ENCODE results near the gene ENDOU. TPM values are rescaled to one million over a fixed set of nuclear protein-coding genes. Genes with fewer than 3 reads are reported as not detected.
A peak's percentile ranks its signal among the peaks of the same experiment; 100 is the strongest.

Gene ENDOU
- total and polyA plus RNA-seq, 4 experiments from 2014 or later = not detected

DNA sequence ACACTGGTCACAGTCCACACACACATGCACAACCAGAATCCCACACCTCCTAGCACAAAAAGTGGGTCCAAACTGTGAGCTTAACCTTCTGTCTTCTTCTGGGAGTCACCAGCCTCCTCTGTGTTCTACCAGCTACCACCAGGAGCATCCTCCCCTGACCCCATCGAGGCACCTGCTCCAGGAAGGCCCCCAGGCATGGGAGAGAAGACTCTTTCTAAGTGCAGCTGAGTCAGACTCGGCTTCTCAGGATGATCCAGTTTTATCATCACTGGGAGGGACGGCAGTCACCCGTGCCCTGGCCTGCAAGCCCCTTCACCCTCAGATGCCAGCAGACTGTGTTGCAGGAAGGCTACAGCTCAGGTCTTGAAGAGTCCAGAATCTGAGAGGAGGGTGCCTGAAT is 7.9 kb upstream of the ENDOU start:
- Histone ChIP-seq H3K27me3 (ENCODE audit: insufficient read depth, low read length) (no peaks in the 10 kb centered on the region), H3K27ac (ENCODE audit: low read depth, low read length) (no peak overlapping the region), H3K36me3 (ENCODE audit: insufficient read depth, low read length) (no peaks in the 10 kb centered on the region), H3K9me3 (ENCODE audit: control insufficient read depth in 1 of 2, low read length in 2 of 2) (no peaks in the 10 kb centered on the region), H3K4me1 (ENCODE audit: insufficient read depth, low read length) (no peaks in the 10 kb centered on the region), H3K4me3 (ENCODE audit: low read length in 2 of 2) (no peak overlapping the region)
- ChIA-PET CTCF (ENCODE audit: partially characterized antibody) (interaction anchor here (1.1 to 6.8 kb wide), 8 partner anchors 10 to 104 kb away, joined by 3 to 96 read pairs (median 4); partner anchors contain the start of gene RAPGEF3), POLR2A (ENCODE audit: partially characterized antibody) (interaction anchor here (1.4 kb wide), 1 partner anchor 9 kb away, joined by 3 read pairs; no protein-coding TSS in a partner anchor)
- no peaks in the 10 kb centered on the region for H3K36me3 Mint-ChIP-seq
- no peak overlapping the region for H3K4me3 Mint-ChIP-seq
- no peaks in the 10 kb centered on the region for H3K9me3 Mint-ChIP-seq
- intact Hi-C loops (cut with micrococcal nuclease) = no loop called here
- H3K27ac Mint-ChIP-seq = peak overlapping the region in 1 of 7 donors; percentile 48
- peaks cover 0 to 4% (median under 1%) of the 10 kb centered on the region in 4 donors for H3K4me1 Mint-ChIP-seq
- no peak for DNase-seq
- no peaks in the 10 kb centered on the region for H3K27me3 Mint-ChIP-seq

GRCh38 chr12:47732504-47732903 is 7.2 kb upstream of the ENDOU start:
- H3K36me3 Mint-ChIP-seq = no peaks in the 10 kb centered on the region
- POLR2A ChIA-PET (ENCODE audit: partially characterized antibody) = interaction anchor here (0.6 kb wide), 1 partner anchor 14 kb away, joined by 3 read pairs; no protein-coding TSS in a partner anchor
- intact Hi-C loops (cut with micrococcal nuclease) = no loop called here
- no peak for DNase-seq
- no peaks in the 10 kb centered on the region for H3K36me3 ChIP-seq (ENCODE audit: insufficient read depth, low read length)
- no peak overlapping the region for H3K27ac ChIP-seq (ENCODE audit: low read depth, low read length)
- H3K9me3 ChIP-seq (ENCODE audit: control insufficient read depth in 1 of 2, low read length in 2 of 2) = no peaks in the 10 kb centered on the region
- no peaks in the 10 kb centered on the region for H3K27me3 Mint-ChIP-seq
- H3K4me1 ChIP-seq (ENCODE audit: insufficient read depth, low read length) = no peaks in the 10 kb centered on the region
- CTCF ChIA-PET (ENCODE audit: partially characterized antibody) = interaction anchor here (1.2 to 6.8 kb wide), 5 partner anchors 10 to 105 kb away, joined by 4 to 96 read pairs (median 6); partner anchors contain the start of gene RAPGEF3
- H3K4me3 Mint-ChIP-seq = no peak overlapping the region
- H3K27ac Mint-ChIP-seq = no peak overlapping the region
- H3K27me3 ChIP-seq (ENCODE audit: insufficient read depth, low read length) = no peaks in the 10 kb centered on the region
- H3K4me3 ChIP-seq (ENCODE audit: low read length in 2 of 2) = no peak overlapping the region
- H3K4me1 Mint-ChIP-seq = peaks cover 0 to 4% (median under 1%) of the 10 kb centered on the region in 4 donors
- no peaks in the 10 kb centered on the region for H3K9me3 Mint-ChIP-seq

DNA sequence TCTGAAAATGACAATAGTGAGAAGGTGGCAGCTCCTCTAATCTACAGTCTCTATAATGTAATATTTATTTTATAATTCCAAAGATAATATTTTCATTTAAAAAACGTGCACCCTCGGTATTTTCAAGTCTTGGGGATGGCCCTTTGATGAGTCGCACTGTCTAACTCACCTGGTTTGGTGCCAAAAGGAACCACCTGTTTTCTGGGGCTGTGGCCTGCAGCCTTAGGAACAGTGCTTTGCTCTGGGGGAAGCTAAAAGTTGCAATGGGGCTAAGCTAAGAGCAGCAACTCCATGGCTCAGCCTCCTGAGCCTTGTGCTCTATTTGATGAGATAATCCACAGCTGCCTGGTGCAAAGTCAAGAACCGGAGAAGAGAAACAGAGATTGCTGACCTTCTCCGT is 6.4 kb upstream of the ENDOU start:
- H3K27me3 ChIP-seq (ENCODE audit: insufficient read depth, low read length) = no peaks in the 10 kb centered on the region
- H3K27ac ChIP-seq (ENCODE audit: low read depth, low read length) = no peak overlapping the region
- intact Hi-C loops (cut with micrococcal nuclease) = no loop called here
- no peak overlapping the region for H3K27ac Mint-ChIP-seq
- ChIA-PET CTCF (ENCODE audit: partially characterized antibody) (interaction anchor here (2.5 to 6.8 kb wide), 3 partner anchors 11 to 35 kb away, joined by 8 to 96 read pairs (median 8); partner anchors contain the start of gene RAPGEF3), POLR2A (ENCODE audit: partially characterized antibody) (no interaction called here)
- no peaks in the 10 kb centered on the region for H3K27me3 Mint-ChIP-seq
- H3K36me3 Mint-ChIP-seq = no peaks in the 10 kb centered on the region
- H3K4me3 Mint-ChIP-seq = no peak overlapping the region
- H3K36me3 ChIP-seq (ENCODE audit: insufficient read depth, low read length) = no peaks in the 10 kb centered on the region
- H3K4me3 ChIP-seq (ENCODE audit: low read length in 2 of 2) = no peak overlapping the region
- DNase-seq = no peak
- H3K9me3 ChIP-seq (ENCODE audit: control insufficient read depth in 1 of 2, low read length in 2 of 2) = no peaks in the 10 kb centered on the region
- peaks cover 0 to 1% (median 0%) of the 10 kb centered on the region in 4 donors for H3K4me1 Mint-ChIP-seq
- H3K9me3 Mint-ChIP-seq = no peaks in the 10 kb centered on the region
- H3K4me1 ChIP-seq (ENCODE audit: insufficient read depth, low read length) = no peaks in the 10 kb centered on the region

DNA sequence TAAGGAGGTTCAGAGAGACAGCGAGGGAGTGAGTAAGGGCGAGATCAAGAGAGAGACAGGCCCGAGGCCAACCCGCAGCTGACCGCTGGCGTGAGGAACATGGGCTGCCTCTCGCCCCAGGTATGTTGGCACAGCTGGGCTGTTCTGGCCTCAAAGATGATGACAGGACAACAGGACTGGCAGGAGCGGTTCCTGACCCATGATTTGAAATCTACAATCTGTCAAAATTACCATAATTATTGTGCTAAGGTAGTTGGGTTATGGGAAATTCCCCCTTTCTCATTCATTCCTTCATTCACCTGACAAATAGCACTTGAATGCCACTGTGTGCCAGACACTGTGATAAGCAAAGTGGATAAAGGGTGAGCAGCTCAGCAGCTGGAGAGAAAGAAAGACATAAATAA is 5.1 kb upstream of the ENDOU start:
- H3K9me3 Mint-ChIP-seq = no peaks in the 10 kb centered on the region
- H3K36me3 ChIP-seq (ENCODE audit: insufficient read depth, low read length) = no peaks in the 10 kb centered on the region
- CTCF ChIA-PET (ENCODE audit: partially characterized antibody) = interaction anchor here (2.5 to 6.8 kb wide), 2 partner anchors 13 to 37 kb away, joined by 8 to 96 read pairs; no protein-coding TSS in a partner anchor
- intact Hi-C loops (cut with micrococcal nuclease) = no loop called here
- no peak overlapping the region for H3K4me3 ChIP-seq (ENCODE audit: low read length in 2 of 2)
- no peak overlapping the region for H3K27ac Mint-ChIP-seq
- no peaks in the 10 kb centered on the region for H3K27me3 ChIP-seq (ENCODE audit: insufficient read depth, low read length)
- POLR2A ChIA-PET (ENCODE audit: partially characterized antibody) = no interaction called here
- H3K4me1 Mint-ChIP-seq = peaks cover 0 to 1% (median 0%) of the 10 kb centered on the region in 4 donors
- H3K36me3 Mint-ChIP-seq = no peaks in the 10 kb centered on the region
- H3K9me3 ChIP-seq (ENCODE audit: control insufficient read depth in 1 of 2, low read length in 2 of 2) = no peaks in the 10 kb centered on the region
- no peak overlapping the region for H3K27ac ChIP-seq (ENCODE audit: low read depth, low read length)
- no peak overlapping the region for H3K4me3 Mint-ChIP-seq
- H3K27me3 Mint-ChIP-seq = no peaks in the 10 kb centered on the region
- no peak for DNase-seq
- no peaks in the 10 kb centered on the region for H3K4me1 ChIP-seq (ENCODE audit: insufficient read depth, low read length)

GRCh38 chr12:47729233-47729632 is 3.9 kb upstream of the ENDOU start:
- Mint-ChIP-seq H3K4me1 (peaks cover 0 to 1% (median 0%) of the 10 kb centered on the region in 4 donors), H3K4me3 (no peak overlapping the region), H3K27ac (no peak overlapping the region), H3K27me3 (no peaks in the 10 kb centered on the region), H3K9me3 (no peaks in the 10 kb centered on the region), H3K36me3 (no peaks in the 10 kb centered on the region)
- H3K27ac ChIP-seq (ENCODE audit: low read depth, low read length) = no peak overlapping the region
- no peaks in the 10 kb centered on the region for H3K27me3 ChIP-seq (ENCODE audit: insufficient read depth, low read length)
- no peaks in the 10 kb centered on the region for H3K9me3 ChIP-seq (ENCODE audit: control insufficient read depth in 1 of 2, low read length in 2 of 2)
- DNase-seq = no peak
- H3K4me3 ChIP-seq (ENCODE audit: low read length in 2 of 2) = no peak overlapping the region
- CTCF ChIA-PET (ENCODE audit: partially characterized antibody) = interaction anchor here (2.5 to 6.8 kb wide), 2 partner anchors 14 to 38 kb away, joined by 8 to 96 read pairs; no protein-coding TSS in a partner anchor
- no peaks in the 10 kb centered on the region for H3K4me1 ChIP-seq (ENCODE audit: insufficient read depth, low read length)
- intact Hi-C loops (cut with micrococcal nuclease) = no loop called here
- no peaks in the 10 kb centered on the region for H3K36me3 ChIP-seq (ENCODE audit: insufficient read depth, low read length)
- POLR2A ChIA-PET (ENCODE audit: partially characterized antibody) = no interaction called here

- no peaks in the 10 kb centered on the region for H3K36me3 ChIP-seq (ENCODE audit: insufficient read depth, low read length)
- Mint-ChIP-seq H3K4me3 (no peak overlapping the region), H3K27me3 (no peaks in the 10 kb centered on the region), H3K36me3 (peaks cover 0 to 8% of the 10 kb centered on the region in 2 donors), H3K9me3 (no peaks in the 10 kb centered on the region), H3K27ac (peak overlapping the region in 1 of 7 donors; percentile 8), H3K4me1 (peaks cover 9 to 16% (median 12%) of the 10 kb centered on the region in 4 donors)
- CTCF ChIA-PET (ENCODE audit: partially characterized antibody) = interaction anchor here (1.0 to 3.7 kb wide), 6 partner anchors 12 to 112 kb away, joined by 3 to 17 read pairs (median 6); no protein-coding TSS in a partner anchor
- no peaks in the 10 kb centered on the region for H3K4me1 ChIP-seq (ENCODE audit: insufficient read depth, low read length)
- H3K4me3 ChIP-seq (ENCODE audit: low read length in 2 of 2) = no peak overlapping the region
- H3K27ac ChIP-seq (ENCODE audit: low read depth, low read length) = no peak overlapping the region
- no peak for DNase-seq
- no peaks in the 10 kb centered on the region for H3K9me3 ChIP-seq (ENCODE audit: control insufficient read depth in 1 of 2, low read length in 2 of 2)
- H3K27me3 ChIP-seq (ENCODE audit: insufficient read depth, low read length) = no peaks in the 10 kb centered on the region
- POLR2A ChIA-PET (ENCODE audit: partially characterized antibody) = no interaction called here
- intact Hi-C loops (cut with micrococcal nuclease) = no loop called here
Observed at GRCh38 chr12:47725893-47726292, 603 bp upstream of the ENDOU start.

DNA sequence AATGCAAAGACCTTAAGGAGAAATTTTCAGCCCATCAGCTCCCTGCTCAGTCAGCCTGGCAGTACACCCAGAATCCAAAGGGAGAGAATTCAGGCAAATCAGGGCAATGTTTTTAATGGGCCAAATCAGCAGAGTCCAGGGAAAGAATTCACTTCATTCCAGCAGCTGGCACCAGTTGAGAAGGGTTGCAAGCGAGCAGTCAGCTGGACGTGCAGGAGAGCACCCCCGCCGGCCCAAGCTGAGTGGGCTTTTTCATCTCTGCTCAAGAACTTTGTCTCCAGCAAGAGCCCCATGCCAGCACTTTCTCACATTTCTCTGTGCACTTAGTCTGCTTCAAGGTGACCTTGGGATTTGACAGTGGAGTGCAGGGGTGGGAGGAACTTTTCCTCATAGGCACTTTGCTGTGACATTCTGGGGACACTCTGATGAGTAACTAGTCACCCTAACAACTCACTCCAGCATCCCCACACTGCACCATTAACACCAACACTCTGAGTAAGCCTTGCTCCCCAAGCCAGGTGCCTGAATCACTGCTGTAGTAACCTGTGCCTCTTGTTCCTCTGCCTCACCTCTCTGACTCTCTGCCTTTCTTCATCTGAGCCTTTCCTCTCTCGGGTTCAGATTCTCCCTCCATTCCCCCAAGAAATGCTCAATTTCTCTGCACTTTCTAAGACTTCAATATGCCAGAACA is 2.2 kb downstream of the ENDOU start:
- no peaks in the 10 kb centered on the region for H3K27me3 ChIP-seq (ENCODE audit: insufficient read depth, low read length)
- H3K4me1 ChIP-seq (ENCODE audit: insufficient read depth, low read length) = peaks cover 3% of the 10 kb centered on the region
- Mint-ChIP-seq H3K4me1 (peaks cover 13 to 25% (median 17%) of the 10 kb centered on the region in 4 donors), H3K27me3 (no peaks in the 10 kb centered on the region), H3K36me3 (peaks cover 0 to 17% of the 10 kb centered on the region in 2 donors), H3K27ac (peak overlapping the region in 1 of 7 donors; percentile 17), H3K9me3 (no peaks in the 10 kb centered on the region), H3K4me3 (peak overlapping the region in 1 of 8 donors; percentile 12)
- POLR2A ChIA-PET (ENCODE audit: partially characterized antibody) = interaction anchor here (1.4 kb wide), 1 partner anchor 13 kb away, joined by 3 read pairs; no protein-coding TSS in a partner anchor
- DNase-seq = no peak
- no peaks in the 10 kb centered on the region for H3K9me3 ChIP-seq (ENCODE audit: control insufficient read depth in 1 of 2, low read length in 2 of 2)
- no peak overlapping the region for H3K4me3 ChIP-seq (ENCODE audit: low read length in 2 of 2)
- CTCF ChIA-PET (ENCODE audit: partially characterized antibody) = interaction anchor here (1.6 to 2.7 kb wide), 2 partner anchors 19 to 21 kb away, joined by 4 to 10 read pairs; no protein-coding TSS in a partner anchor
- no peak overlapping the region for H3K27ac ChIP-seq (ENCODE audit: low read depth, low read length)
- intact Hi-C loops (cut with micrococcal nuclease) = no loop called here
- no peaks in the 10 kb centered on the region for H3K36me3 ChIP-seq (ENCODE audit: insufficient read depth, low read length)
